ENCODE results near the gene CDK14. TPM values are rescaled to one million over a fixed set of nuclear protein-coding genes. Genes with fewer than 3 reads are reported as not detected.

Gene CDK14
- total RNA-seq, 2 donors from 2014 or later = 8.7 to 13.4 TPM

- Mint-ChIP-seq H3K27ac (no peak overlapping the region), H3K36me3 (ENCODE audit: low read depth) (no peaks in the 10 kb centered on the region), H3K9me3 (no peaks in the 10 kb centered on the region), H3K4me3 (no peak overlapping the region), H3K4me1 (peaks cover 18% of the 10 kb centered on the region), H3K27me3 (ENCODE audit: insufficient read depth) (peaks cover 25% of the 10 kb centered on the region)
- Histone ChIP-seq H3K4me3 (ENCODE audit: low read length) (no peak overlapping the region), H3K36me3 (ENCODE audit: control insufficient read depth, insufficient read depth, low read length) (no peaks in the 10 kb centered on the region), H3K9ac (ENCODE audit: extremely low read depth, low read length, poor library complexity, severe bottlenecking) (no peak overlapping the region), H3K9me3 (ENCODE audit: control insufficient read depth, low read length) (no peaks in the 10 kb centered on the region), H3K27ac (ENCODE audit: low read depth, low read length) (no peak overlapping the region), H3K27me3 (ENCODE audit: control insufficient read depth, insufficient read depth, low read length, poor library complexity, severe bottlenecking) (peaks cover 12% of the 10 kb centered on the region), H3K4me1 (ENCODE audit: control insufficient read depth, insufficient read depth, low read length) (no peaks in the 10 kb centered on the region)
- 67% methylated on average over 2 of the region's 2 CpGs; no CpG with 5 or more reads in 1 of the 2 experiments for WGBS, 2 experiments (ENCODE audit: insufficient coverage in 1 of 2, insufficient read length in 1 of 2)
- no peak for DNase-seq
- TF ChIP-seq CTCF (conservative IDR thresholded peaks at IDR 0.05) = no peak
These were observed 451.5 kb downstream of the CDK14 start for GRCh38 chr7:91047636-91048035.

- Histone ChIP-seq H3K4me3 (ENCODE audit: low read length) (no peak overlapping the region), H3K9me3 (ENCODE audit: control insufficient read depth, low read length) (no peaks in the 10 kb centered on the region), H3K9ac (ENCODE audit: extremely low read depth, low read length, poor library complexity, severe bottlenecking) (no peak overlapping the region), H3K36me3 (ENCODE audit: control insufficient read depth, insufficient read depth, low read length) (no peaks in the 10 kb centered on the region), H3K4me1 (ENCODE audit: control insufficient read depth, insufficient read depth, low read length) (no peaks in the 10 kb centered on the region), H3K27ac (ENCODE audit: low read depth, low read length) (no peak overlapping the region), H3K27me3 (ENCODE audit: control insufficient read depth, insufficient read depth, low read length, poor library complexity, severe bottlenecking) (peaks cover 12% of the 10 kb centered on the region)
- Mint-ChIP-seq H3K9me3 (no peaks in the 10 kb centered on the region), H3K4me1 (peaks cover 11% of the 10 kb centered on the region), H3K36me3 (ENCODE audit: low read depth) (no peaks in the 10 kb centered on the region), H3K4me3 (no peak overlapping the region), H3K27me3 (ENCODE audit: insufficient read depth) (peaks cover 27% of the 10 kb centered on the region), H3K27ac (no peak overlapping the region)
- 80 to 93% methylated on average over 1 to 2 of the region's 2 CpGs for WGBS, 2 experiments (ENCODE audit: insufficient coverage in 1 of 2, insufficient read length in 1 of 2)
- no peak for DNase-seq
- no peak for TF ChIP-seq CTCF (conservative IDR thresholded peaks at IDR 0.05)
These were observed 454.6 kb downstream of the CDK14 start for GRCh38 chr7:91050677-91051076.

- Mint-ChIP-seq H3K4me1 (peaks cover 11% of the 10 kb centered on the region), H3K27ac (no peak overlapping the region), H3K36me3 (ENCODE audit: low read depth) (no peaks in the 10 kb centered on the region), H3K27me3 (ENCODE audit: insufficient read depth) (peaks cover 27% of the 10 kb centered on the region), H3K4me3 (no peak overlapping the region), H3K9me3 (no peaks in the 10 kb centered on the region)
- Histone ChIP-seq H3K4me1 (ENCODE audit: control insufficient read depth, insufficient read depth, low read length) (no peaks in the 10 kb centered on the region), H3K27ac (ENCODE audit: low read depth, low read length) (no peak overlapping the region), H3K4me3 (ENCODE audit: low read length) (no peak overlapping the region), H3K9ac (ENCODE audit: extremely low read depth, low read length, poor library complexity, severe bottlenecking) (no peak overlapping the region), H3K36me3 (ENCODE audit: control insufficient read depth, insufficient read depth, low read length) (no peaks in the 10 kb centered on the region), H3K9me3 (ENCODE audit: control insufficient read depth, low read length) (no peaks in the 10 kb centered on the region), H3K27me3 (ENCODE audit: control insufficient read depth, insufficient read depth, low read length, poor library complexity, severe bottlenecking) (peaks cover 12% of the 10 kb centered on the region)
- WGBS, 2 experiments (ENCODE audit: insufficient coverage in 1 of 2, insufficient read length in 1 of 2) = 72 to 92% methylated on average over 2 to 3 of the region's 3 CpGs
- no peak for TF ChIP-seq CTCF (conservative IDR thresholded peaks at IDR 0.05)
- DNase-seq = peak; percentile 47
These were observed 455.8 kb downstream of the CDK14 start for GRCh38 chr7:91051966-91052365.
